Gastrocnemius medialis (tissue), 4 donors: ENCODE results near the gene SMIM45.

ENCODE experiments used
- CTCF ChIP-seq, 5 experiments: fragments of 450-650 bp in 3 of 5; fragments of 200-600 bp in 2 of 5; sonication (generic) in 2 of 5; IDR thresholded peaks in 4 of 5; conservative IDR thresholded peaks in 1 of 5; 1 replicate in 4 of 5; 2 replicates in 1 of 5; pipeline ENCODE4 v1.5.1; 2016 to 2019; ENCODE audit warnings: antibody characterized with exemption in 5 of 5, mild to moderate bottlenecking in 3 of 5, moderate library complexity in 3 of 5
- POLR2A ChIP-seq, 2 donors: fragments of 450-650 bp; IDR thresholded peaks; one replicate each; pipeline ENCODE4 v1.6.1; 2017; ENCODE audit warnings: antibody characterized with exemption in 2 of 2, mild to moderate bottlenecking in 2 of 2, moderate library complexity in 2 of 2

DNA sequence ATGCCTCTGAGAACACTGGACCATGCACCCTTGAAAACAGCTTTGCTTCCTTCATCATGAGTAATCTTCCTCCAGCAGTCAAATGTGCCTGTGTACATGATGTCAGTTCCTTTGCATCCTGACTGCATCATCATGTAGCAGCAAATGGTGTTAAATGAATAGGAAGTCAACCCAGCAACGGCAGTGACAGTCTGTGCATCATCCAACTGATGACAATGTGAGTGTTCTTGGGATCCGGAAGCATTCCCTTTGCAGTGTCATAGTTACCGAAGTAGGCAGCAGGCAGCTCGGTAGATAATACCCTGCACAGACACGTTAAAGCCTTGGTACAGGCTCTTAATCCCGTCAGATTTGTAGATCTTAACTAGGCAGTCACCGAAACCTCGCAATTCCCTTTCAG is 49.2 kb downstream of the SMIM45 start:
- no peak for TF ChIP-seq CTCF (IDR thresholded peaks at IDR 0.05 in 4 of 5, conservative IDR thresholded peaks at IDR 0.05 in 1 of 5)
- TF ChIP-seq POLR2A (IDR thresholded peaks at IDR 0.05), result no peak
